ENCODE data around the gene CENPW. TPM values are rescaled to one million over a fixed set of nuclear protein-coding genes. Genes with fewer than 3 reads are reported as not detected.

The CENPW gene
- total RNA-seq, 2 experiments from 2014 or later = 22.1 to 76.9 TPM

DNA sequence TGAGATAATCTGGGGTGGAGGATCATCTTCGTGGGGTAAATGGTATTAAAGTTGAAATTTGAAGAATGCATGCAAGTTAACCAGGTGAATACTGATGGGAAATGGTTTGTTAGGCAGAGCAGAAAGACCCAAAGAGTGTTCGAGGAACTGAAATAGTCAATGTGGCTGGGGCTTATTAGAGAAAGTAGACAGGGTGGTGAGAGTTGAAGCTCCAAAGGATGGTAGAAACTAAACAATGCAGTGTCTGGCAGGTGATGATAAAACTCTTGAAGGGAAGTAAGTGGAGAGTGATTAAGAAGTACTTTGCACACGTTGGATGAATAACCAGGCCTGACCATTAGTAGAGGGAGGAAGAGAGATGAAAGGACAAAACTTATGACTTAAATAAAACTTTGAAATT, 39.8 kb upstream of the CENPW start:
- no peaks in the 10 kb centered on the region for H3K9me3 ChIP-seq (ENCODE audit: low read length)
- no peak overlapping the region for H2AFZ ChIP-seq (ENCODE audit: low read length)
- TF ChIP-seq, protein P1, sequence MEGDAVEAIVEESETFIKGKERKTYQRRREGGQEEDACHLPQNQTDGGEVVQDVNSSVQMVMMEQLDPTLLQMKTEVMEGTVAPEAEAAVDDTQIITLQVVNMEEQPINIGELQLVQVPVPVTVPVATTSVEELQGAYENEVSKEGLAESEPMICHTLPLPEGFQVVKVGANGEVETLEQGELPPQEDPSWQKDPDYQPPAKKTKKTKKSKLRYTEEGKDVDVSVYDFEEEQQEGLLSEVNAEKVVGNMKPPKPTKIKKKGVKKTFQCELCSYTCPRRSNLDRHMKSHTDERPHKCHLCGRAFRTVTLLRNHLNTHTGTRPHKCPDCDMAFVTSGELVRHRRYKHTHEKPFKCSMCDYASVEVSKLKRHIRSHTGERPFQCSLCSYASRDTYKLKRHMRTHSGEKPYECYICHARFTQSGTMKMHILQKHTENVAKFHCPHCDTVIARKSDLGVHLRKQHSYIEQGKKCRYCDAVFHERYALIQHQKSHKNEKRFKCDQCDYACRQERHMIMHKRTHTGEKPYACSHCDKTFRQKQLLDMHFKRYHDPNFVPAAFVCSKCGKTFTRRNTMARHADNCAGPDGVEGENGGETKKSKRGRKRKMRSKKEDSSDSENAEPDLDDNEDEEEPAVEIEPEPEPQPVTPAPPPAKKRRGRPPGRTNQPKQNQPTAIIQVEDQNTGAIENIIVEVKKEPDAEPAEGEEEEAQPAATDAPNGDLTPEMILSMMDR (conservative IDR thresholded peaks at IDR 0.05; ENCODE audit: low read length) = no peak
- TF ChIP-seq EZH2phosphoT487 (IDR thresholded peaks at IDR 0.05; ENCODE audit: borderline replicate concordance, low read depth, low read length) = no peak
- POLR2A ChIA-PET = no interaction called here
- intact Hi-C loops (cut with micrococcal nuclease; ENCODE audit: unreplicated experiment) = no loop called here
- no peaks in the 10 kb centered on the region for H3K79me2 ChIP-seq (ENCODE audit: insufficient read depth, low read depth, low read length)
- H3K4me3 ChIP-seq (ENCODE audit: low read depth, low read length, poor library complexity, severe bottlenecking) = no peak overlapping the region
- no peaks in the 10 kb centered on the region for H3K9me2 ChIP-seq (ENCODE audit: insufficient read depth, low read length)
- H4K20me1 ChIP-seq (ENCODE audit: insufficient read depth, low read length) = no peaks in the 10 kb centered on the region
- no TSS peak for BruUV-seq (replicated peaks)
- no peaks in the 10 kb centered on the region for H3K36me3 ChIP-seq (ENCODE audit: insufficient read depth, low read length)
- no peak overlapping the region for H3K27ac ChIP-seq (ENCODE audit: low read depth, low read length, poor library complexity, severe bottlenecking)
- DNase-seq (ENCODE audit: low spot score) = no peak
- H3K4me2 ChIP-seq (ENCODE audit: low read length) = no peak overlapping the region
- H3K4me1 ChIP-seq (ENCODE audit: insufficient read depth, low read length, poor library complexity, severe bottlenecking) = no peaks in the 10 kb centered on the region
- CTCF ChIA-PET (ENCODE audit: unreplicated experiment) = no interaction called here

DNA sequence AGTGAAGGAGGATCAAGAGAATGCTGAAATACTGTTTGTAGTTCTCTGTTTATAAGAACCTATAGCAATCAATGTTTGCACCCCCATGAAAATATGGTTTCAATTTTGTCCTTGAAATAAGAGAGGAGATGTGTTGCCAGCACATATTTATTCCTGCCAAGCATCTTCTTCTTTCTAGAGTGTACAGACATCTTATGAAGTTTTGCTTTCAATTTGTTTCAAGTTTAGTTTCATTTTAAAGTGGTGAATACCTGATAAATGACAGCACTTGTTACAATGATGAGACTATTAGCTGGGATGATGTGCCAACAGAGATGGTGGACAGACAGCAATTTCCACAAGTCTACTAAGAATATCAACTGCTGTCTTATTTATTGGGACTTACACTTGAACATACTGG, 39.2 kb upstream of the CENPW start:
- no TSS peak for BruUV-seq (replicated peaks)
- ChIA-PET CTCF (ENCODE audit: unreplicated experiment) (no interaction called here), POLR2A (no interaction called here)
- Histone ChIP-seq H4K20me1 (ENCODE audit: insufficient read depth, low read length) (no peaks in the 10 kb centered on the region), H3K4me3 (ENCODE audit: low read depth, low read length, poor library complexity, severe bottlenecking) (no peak overlapping the region), H3K9me2 (ENCODE audit: insufficient read depth, low read length) (no peaks in the 10 kb centered on the region), H3K79me2 (ENCODE audit: insufficient read depth, low read depth, low read length) (no peaks in the 10 kb centered on the region), H3K4me1 (ENCODE audit: insufficient read depth, low read length, poor library complexity, severe bottlenecking) (no peaks in the 10 kb centered on the region), H3K36me3 (ENCODE audit: insufficient read depth, low read length) (no peaks in the 10 kb centered on the region), H3K9me3 (ENCODE audit: low read length) (no peaks in the 10 kb centered on the region), H3K4me2 (ENCODE audit: low read length) (no peak overlapping the region), H2AFZ (ENCODE audit: low read length) (no peak overlapping the region), H3K27ac (ENCODE audit: low read depth, low read length, poor library complexity, severe bottlenecking) (no peak overlapping the region)
- DNase-seq (ENCODE audit: low spot score) = no peak
- TF ChIP-seq, protein P1 (conservative IDR thresholded peaks at IDR 0.05; ENCODE audit: low read length) = no peak
- no peak for TF ChIP-seq EZH2phosphoT487 (IDR thresholded peaks at IDR 0.05; ENCODE audit: borderline replicate concordance, low read depth, low read length)
- intact Hi-C loops (cut with micrococcal nuclease; ENCODE audit: unreplicated experiment) = no loop called here

GRCh38 chr6:126302191-126302590, 37.7 kb upstream of the CENPW start:
- Histone ChIP-seq H4K20me1 (ENCODE audit: insufficient read depth, low read length) (no peaks in the 10 kb centered on the region), H2AFZ (ENCODE audit: low read length) (no peak overlapping the region), H3K9me2 (ENCODE audit: insufficient read depth, low read length) (no peaks in the 10 kb centered on the region), H3K4me2 (ENCODE audit: low read length) (no peak overlapping the region), H3K27ac (ENCODE audit: low read depth, low read length, poor library complexity, severe bottlenecking) (no peak overlapping the region), H3K36me3 (ENCODE audit: insufficient read depth, low read length) (no peaks in the 10 kb centered on the region), H3K9me3 (ENCODE audit: low read length) (no peaks in the 10 kb centered on the region), H3K4me3 (ENCODE audit: low read depth, low read length, poor library complexity, severe bottlenecking) (no peak overlapping the region), H3K4me1 (ENCODE audit: insufficient read depth, low read length, poor library complexity, severe bottlenecking) (no peaks in the 10 kb centered on the region), H3K79me2 (ENCODE audit: insufficient read depth, low read depth, low read length) (no peaks in the 10 kb centered on the region)
- DNase-seq (ENCODE audit: low spot score) = no peak
- no TSS peak for BruUV-seq (replicated peaks)
- ChIA-PET POLR2A (interaction anchor here (0.6 kb wide), 1 partner anchor 13 kb away, joined by 3 read pairs; no protein-coding TSS in a partner anchor), CTCF (ENCODE audit: unreplicated experiment) (no interaction called here)
- no peak for TF ChIP-seq EZH2phosphoT487 (IDR thresholded peaks at IDR 0.05; ENCODE audit: borderline replicate concordance, low read depth, low read length)
- TF ChIP-seq, protein P1 (conservative IDR thresholded peaks at IDR 0.05; ENCODE audit: low read length) = no peak
- intact Hi-C loops (cut with micrococcal nuclease; ENCODE audit: unreplicated experiment) = no loop called here

All from OCI-LY7 (cell line).